Stimulated activated CD4-positive, alpha-beta T cell treated with anti-CD3 and anti-CD28 coated beads, Interleukin-12 subunit alpha, Interleukin-12 subunit beta, amount 100 ng/mL, for 48 hours (primary cell): ENCODE measurements around the gene PAM16.

Source experiments
- DNase-seq, 3 donors: peaks; one replicate each; pipeline ENCODE4 v3.0.0-alpha.2; 2020; ENCODE audit warnings: low read depth in 2 of 3, low spot score in 1 of 3

The PAM16 gene

GRCh38 chr16:4321286-4322120, 29.6 kb downstream of the PAM16 start:
- DNase-seq, result no peak

DNA sequence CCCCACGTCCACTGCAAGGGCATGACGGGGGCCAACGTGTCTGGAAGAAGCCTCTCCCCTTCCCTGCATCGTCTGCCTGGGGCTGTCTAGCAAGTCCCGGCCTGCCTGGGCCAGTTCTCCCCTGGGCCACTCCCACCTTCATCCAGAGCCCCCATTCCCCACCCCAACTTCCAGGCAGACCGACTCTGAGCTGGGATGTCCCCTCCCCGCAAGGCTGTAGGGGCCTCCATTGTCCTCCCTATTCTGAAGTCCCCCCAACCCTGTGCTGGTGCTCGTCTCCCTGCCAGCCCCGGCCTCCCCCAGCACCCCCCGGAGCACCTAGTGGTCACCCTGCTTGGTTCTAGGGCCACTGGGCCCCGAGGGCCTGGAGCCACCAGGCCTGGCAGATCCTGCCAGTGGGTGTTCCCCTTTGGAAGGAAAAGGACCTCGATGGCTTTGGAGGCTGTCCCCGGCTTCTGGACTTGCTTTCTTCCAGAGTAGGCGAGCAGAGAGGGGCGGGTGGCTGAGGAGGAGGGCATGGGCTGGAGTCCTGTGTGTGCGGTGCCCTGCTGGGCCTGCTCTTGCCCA, 30.5 kb downstream of the PAM16 start:
- no peak for DNase-seq

DNA sequence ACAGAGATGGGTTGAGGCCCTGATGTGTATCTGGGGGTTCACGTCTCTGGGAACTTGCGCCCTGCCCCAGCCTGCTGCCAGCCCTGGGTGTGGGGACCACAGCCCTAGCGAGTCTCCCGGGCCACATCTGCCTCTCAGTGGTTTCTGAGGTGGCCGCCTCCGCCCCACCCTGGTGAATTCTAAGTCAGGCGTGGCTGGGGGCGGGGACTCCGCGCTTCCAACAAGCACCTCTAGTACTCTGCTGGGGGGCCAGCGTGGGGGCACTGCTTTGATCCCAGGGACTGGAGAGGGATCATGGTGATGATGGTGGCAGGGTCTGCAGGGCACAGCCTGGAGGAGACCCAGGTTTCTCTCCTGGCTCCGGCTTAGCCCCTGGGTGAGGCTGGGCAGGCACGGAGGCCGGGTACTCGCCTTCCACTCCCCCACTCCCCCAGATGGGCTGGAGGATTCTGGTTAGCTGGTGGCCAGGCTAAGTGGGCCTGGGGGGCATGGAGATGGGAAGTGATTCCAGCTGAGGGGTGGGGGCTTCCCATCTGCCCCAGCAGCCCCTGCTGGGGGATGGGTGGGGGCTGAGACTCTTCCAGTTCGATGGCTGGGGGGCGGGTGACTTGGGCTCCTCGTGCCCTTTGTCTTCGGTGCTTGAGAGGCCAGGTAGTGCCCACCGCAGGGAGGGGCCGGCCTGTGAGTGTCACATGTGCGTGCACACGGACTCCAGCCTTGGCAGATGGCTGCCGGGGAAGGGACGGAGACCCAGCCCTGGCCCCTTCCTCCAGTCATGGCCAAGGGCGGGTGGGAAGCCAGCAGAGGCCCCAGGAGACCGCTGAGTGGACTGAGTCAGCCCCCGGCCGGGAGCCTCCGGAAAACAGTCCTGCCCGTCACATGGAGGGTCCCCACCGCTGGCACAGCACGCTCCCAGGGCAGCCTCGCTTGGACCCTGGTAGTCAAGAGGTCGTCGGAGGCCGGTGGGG, 31.4 kb downstream of the PAM16 start:
- DNase-seq, result peak in 1 of 3 donors; percentile 50

- DNase-seq, result no peak
Measured at GRCh38 chr16:4318967-4319366, 32.2 kb downstream of the PAM16 start.

DNA sequence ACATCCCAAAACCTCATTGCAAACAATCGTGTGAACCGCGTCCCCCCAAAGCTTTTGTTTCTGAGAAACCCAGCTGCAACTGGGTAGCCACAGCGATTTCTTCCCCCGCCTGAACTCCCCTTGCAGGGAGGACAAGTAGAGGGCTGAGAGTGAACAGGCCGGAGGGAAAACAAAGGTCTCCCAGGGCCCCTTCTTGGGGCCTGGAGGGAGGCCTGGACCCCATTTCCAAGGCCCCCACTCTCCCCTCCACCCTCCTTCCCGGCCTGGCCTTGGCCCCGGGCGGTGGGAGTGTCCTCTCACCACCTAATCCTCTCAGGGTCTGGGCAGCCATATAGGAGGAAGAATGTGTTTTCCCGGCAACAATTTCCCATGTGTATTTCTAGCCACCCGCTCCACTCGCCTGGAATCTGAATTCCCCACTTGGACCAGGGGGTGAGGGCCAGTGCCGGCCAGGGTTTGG, 32.6 kb downstream of the PAM16 start:
- no peak for DNase-seq

- no peak for DNase-seq
Measured at GRCh38 chr16:4317532-4318450, 33.3 kb downstream of the PAM16 start.

- DNase-seq, result no peak
Measured at GRCh38 chr16:4316864-4317531, 34.1 kb downstream of the PAM16 start.

- no peak for DNase-seq
Measured at GRCh38 chr16:4316108-4316863, 34.8 kb downstream of the PAM16 start.

DNA sequence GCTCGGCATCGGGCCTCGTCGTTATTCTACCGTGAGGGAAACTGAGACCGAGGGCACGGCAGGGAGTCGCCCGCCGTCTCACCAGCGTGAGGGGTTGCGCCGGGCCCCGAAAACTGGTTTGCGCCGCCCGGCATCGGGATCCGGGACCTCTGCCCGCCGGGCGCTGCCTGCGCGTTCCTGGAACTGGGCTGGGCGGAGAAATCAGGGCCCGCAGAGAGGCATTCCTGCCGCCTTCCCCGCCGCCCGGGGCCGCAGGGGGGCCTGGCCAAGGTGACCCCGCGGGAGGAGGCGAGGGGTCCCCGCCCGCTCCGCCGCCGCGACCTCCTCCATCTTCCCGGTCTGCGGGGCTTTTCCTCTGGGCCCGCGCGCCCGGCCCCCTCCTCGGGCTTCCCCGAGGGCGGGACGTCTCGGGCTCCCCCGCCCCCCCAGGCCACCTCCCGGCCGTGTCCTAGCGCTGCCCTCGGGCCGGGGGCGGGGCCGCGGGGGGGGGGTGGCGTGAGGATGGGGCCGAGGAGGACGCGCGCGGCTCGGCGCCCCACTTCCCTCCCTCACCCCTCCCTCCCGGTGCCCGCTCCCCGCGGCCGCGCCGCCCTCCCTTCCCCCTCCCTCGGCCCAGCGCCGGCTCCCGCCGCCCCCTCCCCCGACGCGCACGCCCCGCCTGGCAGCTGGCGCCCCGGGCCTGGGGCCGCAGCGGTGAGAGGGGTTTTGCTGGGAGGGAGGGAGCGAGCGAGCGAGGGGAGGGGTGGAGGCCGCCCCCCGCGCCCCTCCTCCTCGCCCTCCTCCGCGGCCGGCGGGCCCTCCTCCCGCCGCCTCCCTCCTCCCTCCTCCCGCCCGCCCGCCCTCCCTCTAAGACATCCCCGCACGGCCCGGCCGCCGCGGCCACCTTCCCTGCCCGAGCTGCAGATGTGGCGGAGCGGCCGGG, 35.7 kb downstream of the PAM16 start, which contains the start of gene GLIS2:
Gene GLIS2, plus strand, starts transcription at position 882 of the 922 bp plus-strand sequence. CDS start 16,214 bp downstream, outside the sequence.
- no peak for DNase-seq

- no peak for DNase-seq
Measured at GRCh38 chr16:4314532-4315185, 36.5 kb downstream of the PAM16 start.

DNA sequence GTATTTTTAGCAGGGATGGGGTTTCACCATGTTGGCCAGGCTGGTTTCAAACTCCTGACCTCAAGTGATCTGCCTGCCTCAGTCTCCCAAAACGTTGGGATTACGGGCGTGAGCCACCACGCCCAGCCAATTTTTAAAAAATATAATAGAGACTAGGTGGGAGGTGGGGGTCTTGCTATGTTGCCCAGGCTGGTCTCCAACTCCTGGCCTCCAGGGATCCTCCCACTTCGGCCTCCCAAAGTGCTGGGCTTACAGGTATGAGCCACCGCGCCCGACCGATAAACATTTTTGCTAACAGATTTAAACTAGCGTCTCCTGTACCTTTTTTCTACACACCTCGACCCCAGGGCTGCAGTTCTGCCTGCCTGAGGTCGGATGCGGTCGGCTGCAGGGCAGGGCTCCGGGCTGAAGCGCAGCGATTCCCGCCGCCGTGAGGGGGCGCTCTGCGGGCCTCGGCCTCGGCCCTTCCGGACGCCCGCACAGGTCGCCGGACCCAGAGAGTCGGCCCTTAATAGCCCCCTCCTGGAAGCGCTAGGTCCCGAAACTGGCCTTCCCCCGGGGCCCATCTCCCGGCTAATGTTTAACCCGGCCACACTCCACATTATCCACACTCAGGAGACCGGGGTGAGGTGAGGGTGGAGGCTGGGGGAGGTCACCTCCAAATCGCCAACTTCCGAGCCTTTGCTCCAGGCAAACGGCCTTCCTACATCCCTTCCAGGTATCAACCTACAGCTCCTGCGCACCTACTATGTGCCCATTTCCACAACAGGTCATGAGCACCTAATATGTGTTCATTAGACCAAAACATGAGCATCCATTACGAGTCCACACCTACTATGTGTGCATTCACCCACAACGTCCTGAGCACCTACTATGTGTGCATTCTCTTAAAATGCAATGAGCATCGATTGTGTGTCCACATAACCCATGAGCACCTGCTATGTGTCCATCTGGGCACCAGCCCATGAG, 37.3 kb downstream of the PAM16 start:
- DNase-seq, result no peak

DNA sequence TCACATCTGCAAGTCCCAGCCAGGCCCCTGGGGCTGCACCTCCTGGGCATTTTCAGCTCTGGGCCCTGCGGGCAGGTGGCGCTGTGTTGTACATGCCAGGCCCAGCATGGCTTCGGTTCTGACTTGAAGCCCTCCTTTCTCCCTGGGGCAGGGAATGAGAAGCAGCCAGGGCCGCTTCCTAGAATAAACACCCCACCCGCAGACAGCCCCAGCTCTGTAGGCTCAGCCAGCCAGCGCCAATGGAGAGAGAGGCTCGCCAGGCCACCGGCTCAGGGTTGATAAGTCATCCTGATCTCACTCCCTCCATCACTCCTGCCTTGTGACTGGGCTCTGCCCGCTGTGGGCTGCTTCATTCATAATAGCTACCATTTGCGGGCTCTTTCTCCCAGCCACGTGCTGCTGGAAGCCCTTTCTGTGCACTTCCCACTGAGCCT, 41.3 kb downstream of the PAM16 start:
- peak in 2 of 3 donors; percentile 40 to 48 for DNase-seq

DNA sequence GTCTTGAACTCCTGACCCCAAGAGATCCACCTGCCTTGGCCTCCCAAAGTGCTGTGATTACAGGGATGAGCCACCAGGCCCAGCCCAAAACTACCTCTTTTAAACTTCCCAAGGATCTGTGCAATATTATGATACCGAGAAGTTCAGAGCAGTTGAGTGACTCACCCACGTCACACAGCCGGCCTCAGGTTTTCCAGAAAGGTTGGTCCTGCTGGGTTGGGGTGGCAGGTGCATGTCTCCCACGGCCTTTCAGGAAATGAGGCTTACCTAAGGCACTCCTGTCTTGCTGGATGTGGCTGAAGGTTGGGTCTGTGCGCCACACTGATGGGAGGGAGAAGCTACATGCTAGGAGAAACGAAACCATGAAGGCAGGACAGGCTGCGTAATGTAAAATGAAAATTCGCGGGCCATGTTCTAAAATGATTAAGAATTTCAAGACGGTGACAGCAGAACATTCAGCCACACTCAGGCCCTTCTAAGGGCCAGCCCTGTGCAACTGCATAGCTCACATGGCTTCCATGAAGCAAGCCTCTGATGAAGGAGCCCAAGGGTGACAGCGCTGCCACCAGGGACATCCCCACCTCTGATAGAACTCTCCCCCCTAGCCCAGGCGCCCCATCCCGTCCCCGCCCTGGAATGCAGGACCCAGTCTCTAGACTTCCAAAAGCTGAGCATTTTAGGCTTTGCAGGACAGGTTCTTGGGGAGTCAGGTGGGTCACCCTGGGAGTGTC, 41.9 kb downstream of the PAM16 start:
- no peak for DNase-seq

- peak; percentile 87 to 92 (median 88) for DNase-seq
Measured at GRCh38 chr16:4307215-4308037, 43.7 kb downstream of the PAM16 start.
